Mucosa of descending colon (tissue), 3 donors: ENCODE results near the gene SOX12. TPM values are rescaled to one million over a fixed set of nuclear protein-coding genes. Genes with fewer than 3 reads are reported as not detected.
"Not testable (repeated sequence)": the region's sequence is repeated elsewhere in the genome, so short reads cannot be mapped to it uniquely, and the experiment has no call there.

Experiments
- ATAC-seq: fragments of 200-7000 bp; cut with Tn5 transposase; one replicate; pipeline ENCODE4 v1.9.1; 2020; ENCODE audit warnings: mild to moderate bottlenecking, moderate library complexity
- DNase-seq, 3 donors: peaks; one replicate each; pipeline ENCODE4 v3.0.0-alpha.2; 2020
- H3K36me3 ChIP-seq: fragments of 200-600 bp; one replicate; pipeline ENCODE4 v1.8.0; 2021; ENCODE audit warnings: low read depth, mild to moderate bottlenecking
- H3K4me1 ChIP-seq: fragments of 200-600 bp; one replicate; pipeline ENCODE4 v1.8.0; 2021; ENCODE audit warnings: low read depth, mild to moderate bottlenecking
- H3K4me3 ChIP-seq: fragments of 200-600 bp; one replicate; pipeline ENCODE4 v1.8.0; 2021; ENCODE audit warnings: mild to moderate bottlenecking
- H3K9me3 ChIP-seq: fragments of 200-600 bp; one replicate; pipeline ENCODE4 v1.8.0; 2021; ENCODE audit warnings: mild to moderate bottlenecking
- CTCF ChIP-seq: fragments of 200-600 bp; IDR thresholded peaks from one replicate; pipeline ENCODE4 v1.8.0; 2022; ENCODE audit warnings: antibody characterized with exemption, mild to moderate bottlenecking
- intact Hi-C, 2 donors: fragments of 100-400 bp; cut with DNase I in 1 of 2; cut with micrococcal nuclease in 1 of 2; formaldehyde crosslinking; loops; one replicate each; pipeline versions ENCODE4 v1.11.0 to v1.11.1; 2022; cut with DNase I, micrococcal nuclease
- total RNA-seq, 3 donors: library from RNA; stranded (reverse); fragmentation: NEBNext Ultra II Directional in 2 of 3; extraction: Animal tissue kit (Norgen Biotek cat#: 25700) in 2 of 3; gene quantifications; one replicate each; pipeline versions ENCODE4 v1.2.1 to v1.2.4, GENCODE V29; 2021 to 2023
- donor health status: DM: no; HTN: no; CAD: no; lungs with moderate emphysema.
- donor health status: DM: no; HTN: no; CAD: no.
- donor health status: DM: no; HTN: yes; CAD: no.

SOX12 gene
- total RNA-seq, 3 donors from 2014 or later = 3.9 to 24.0 (median 4.5) TPM

- intact Hi-C loops = no loop called here
- TF ChIP-seq CTCF = no peak
- DNase-seq (no peak), ATAC-seq (no peak)
- H3K4me1 ChIP-seq = peaks cover 7% of the 10 kb centered on the region
- H3K4me3 ChIP-seq = no peak overlapping the region
- no peaks in the 10 kb centered on the region for H3K36me3 ChIP-seq
- no peaks in the 10 kb centered on the region for H3K9me3 ChIP-seq
Observed at GRCh38 chr20:375265-375889, 50.0 kb downstream of the SOX12 start.

- TF ChIP-seq CTCF = no peak
- DNase-seq = no peak
- Histone ChIP-seq H3K9me3 (no peaks in the 10 kb centered on the region), H3K4me1 (peaks cover 7% of the 10 kb centered on the region), H3K4me3 (no peak overlapping the region), H3K36me3 (no peaks in the 10 kb centered on the region)
- ATAC-seq = no peak
- intact Hi-C loops = no loop called here
Observed at GRCh38 chr20:376089-376488, 50.7 kb downstream of the SOX12 start.

- Histone ChIP-seq H3K4me1 (peaks cover 7% of the 10 kb centered on the region), H3K9me3 (no peaks in the 10 kb centered on the region), H3K36me3 (no peaks in the 10 kb centered on the region), H3K4me3 (no peak overlapping the region)
- DNase-seq (no peak), ATAC-seq (no peak)
- intact Hi-C loops = no loop called here
- no peak for TF ChIP-seq CTCF
Observed at GRCh38 chr20:376750-377149, 51.4 kb downstream of the SOX12 start.

- H3K4me1 ChIP-seq, H3K4me3 ChIP-seq, intact Hi-C loops, ATAC-seq, DNase-seq, H3K36me3 ChIP-seq, H3K9me3 ChIP-seq: not testable (repeated sequence)
Observed at GRCh38 chr20:377578-377977, 52.2 kb downstream of the SOX12 start.

GRCh38 chr20:378961-379336, 53.6 kb downstream of the SOX12 start:
- intact Hi-C loops = no loop called here
- H3K4me1 ChIP-seq = no peaks in the 10 kb centered on the region
- no peak for ATAC-seq
- no peaks in the 10 kb centered on the region for H3K36me3 ChIP-seq
- TF ChIP-seq CTCF = no peak
- no peak overlapping the region for H3K4me3 ChIP-seq
- no peak for DNase-seq
- no peaks in the 10 kb centered on the region for H3K9me3 ChIP-seq

Other genes with a start within 250 kb of the SOX12 start
- not detected for gene DEFB125, start 237.9 kb upstream of the SOX12 start, total RNA-seq
- not detected for gene DEFB126, start 183.0 kb upstream of the SOX12 start, total RNA-seq
- not detected for gene DEFB127, start 168.1 kb upstream of the SOX12 start, total RNA-seq
- gene DEFB128, start 135.8 kb upstream of the SOX12 start, total RNA-seq = not detected
- not detected for gene DEFB129, start 98.3 kb upstream of the SOX12 start, total RNA-seq
- not detected for gene DEFB132, start 67.8 kb upstream of the SOX12 start, total RNA-seq
- gene C20orf96, start 34.8 kb upstream of the SOX12 start, total RNA-seq = 10 to 100 TPM in 2 of 3 donors, 1 to 10 TPM in 1; 6.8 to 12.1 (median 11.3) TPM
- 10 to 100 TPM; 12.0 to 18.7 (median 12.6) TPM for gene ZCCHC3, start 28.0 kb upstream of the SOX12 start, total RNA-seq
- 10 to 100 TPM in 2 of 3 donors, 1 to 10 TPM in 1; 8.7 to 21.1 (median 13.1) TPM for gene NRSN2, start 21.6 kb downstream of the SOX12 start, total RNA-seq
- 1 to 10 TPM; 1.4 to 7.4 (median 3.4) TPM for gene TRIB3, start 55.2 kb downstream of the SOX12 start, total RNA-seq
- 100 to 1,000 TPM in 2 of 3 donors, 10 to 100 TPM in 1; 97.5 to 124 (median 117) TPM for gene RBCK1, start 82.7 kb downstream of the SOX12 start, total RNA-seq
- 10 to 100 TPM; 30.4 to 49.6 (median 36.0) TPM for gene TBC1D20, start 137.0 kb downstream of the SOX12 start, total RNA-seq
- gene CSNK2A1, start 218.2 kb downstream of the SOX12 start, total RNA-seq = 100 to 1,000 TPM; 104 to 127 (median 117) TPM